DOHH2 (cell line): ENCODE measurements around the gene SHB.
"Not testable (repeated sequence)": the region's sequence is repeated elsewhere in the genome, so short reads cannot be mapped to it uniquely, and the experiment has no call there.

Experiments used
- H3F3A ChIP-seq: fragments of 200-600 bp; sonication (generic), shearing (Covaris generic); 2 replicates; pipeline ENCODE4 v1.6.0; 2016; ENCODE audit warnings: antibody characterized with exemption, mild to moderate bottlenecking; ENCODE audit not compliant: control insufficient read depth, insufficient read depth
- H3K27ac ChIP-seq: fragments of 200-600 bp; sonication (generic); 2 replicates; pipeline ENCODE4 v1.5.1; 2014; ENCODE audit warnings: low read depth, mild to moderate bottlenecking, low read length, moderate library complexity
- H3K27me3 ChIP-seq: fragments of 200-600 bp; sonication (generic); 2 replicates; pipeline ENCODE4 v1.6.1; 2014; ENCODE audit warnings: mild to moderate bottlenecking, low read length, mixed read lengths; ENCODE audit not compliant: control insufficient read depth
- H3K36me3 ChIP-seq: fragments of 200-600 bp; sonication (generic); 2 replicates; pipeline ENCODE4 v1.6.1; 2014; ENCODE audit warnings: mild to moderate bottlenecking, low read length, moderate library complexity, mixed read lengths; ENCODE audit not compliant: control insufficient read depth
- H3K4me1 ChIP-seq: fragments of 200-600 bp; sonication (generic); 2 replicates; pipeline ENCODE4 v1.6.1; 2014; ENCODE audit warnings: mild to moderate bottlenecking, low read length, mixed read lengths; ENCODE audit not compliant: control insufficient read depth
- H3K4me2 ChIP-seq: fragments of 200-600 bp; sonication (generic); 2 replicates; pipeline ENCODE4 v1.6.0; 2014; ENCODE audit warnings: mild to moderate bottlenecking, low read length, moderate library complexity
- H3K4me3 ChIP-seq: fragments of 200-600 bp; sonication (generic); 2 replicates; pipeline ENCODE4 v1.5.1; 2014; ENCODE audit warnings: mild to moderate bottlenecking, low read length, mixed read lengths
- H3K79me2 ChIP-seq: fragments of 200-600 bp; sonication (generic); 2 replicates; pipeline ENCODE4 v1.6.1; 2014; ENCODE audit warnings: mild to moderate bottlenecking, low read length, mixed read lengths; ENCODE audit not compliant: control insufficient read depth
- H3K9me2 ChIP-seq: fragments of 200-600 bp; sonication (generic); replicated peaks from 2 replicates; pipeline ENCODE4 v1.6.1; 2014; ENCODE audit warnings: mild to moderate bottlenecking, low read length, mixed read lengths; ENCODE audit not compliant: control insufficient read depth
- H3K9me3 ChIP-seq: fragments of 200-600 bp; sonication (generic); 2 replicates; pipeline ENCODE4 v1.6.1; 2014; ENCODE audit warnings: antibody characterized with exemption, low read length, mixed read lengths; ENCODE audit not compliant: control insufficient read depth, insufficient read depth
- H4K20me1 ChIP-seq: fragments of 200-600 bp; sonication (generic); 2 replicates; pipeline ENCODE4 v1.6.0; 2014; ENCODE audit warnings: low read depth, mild to moderate bottlenecking, antibody characterized with exemption, low read length, moderate library complexity; ENCODE audit not compliant: control insufficient read depth, insufficient read depth
- EZH2phosphoT487 ChIP-seq: fragments of 200-600 bp; sonication (generic); IDR thresholded peaks from 2 replicates; pipeline ENCODE4 v1.6.1; 2017; ENCODE audit warnings: borderline replicate concordance, mild to moderate bottlenecking, antibody characterized with exemption, low read length, moderate library complexity, mixed read lengths
- TF ChIP-seq, protein P1 (sequence below): fragments of 200-600 bp; sonication (generic); IDR thresholded peaks from one replicate; pipeline ENCODE4 v1.5.1; 2014; ENCODE audit warnings: antibody characterized with exemption, mild to moderate bottlenecking, low read depth, low read length; ENCODE audit not compliant: poor library complexity, severe bottlenecking

SHB gene

DNA sequence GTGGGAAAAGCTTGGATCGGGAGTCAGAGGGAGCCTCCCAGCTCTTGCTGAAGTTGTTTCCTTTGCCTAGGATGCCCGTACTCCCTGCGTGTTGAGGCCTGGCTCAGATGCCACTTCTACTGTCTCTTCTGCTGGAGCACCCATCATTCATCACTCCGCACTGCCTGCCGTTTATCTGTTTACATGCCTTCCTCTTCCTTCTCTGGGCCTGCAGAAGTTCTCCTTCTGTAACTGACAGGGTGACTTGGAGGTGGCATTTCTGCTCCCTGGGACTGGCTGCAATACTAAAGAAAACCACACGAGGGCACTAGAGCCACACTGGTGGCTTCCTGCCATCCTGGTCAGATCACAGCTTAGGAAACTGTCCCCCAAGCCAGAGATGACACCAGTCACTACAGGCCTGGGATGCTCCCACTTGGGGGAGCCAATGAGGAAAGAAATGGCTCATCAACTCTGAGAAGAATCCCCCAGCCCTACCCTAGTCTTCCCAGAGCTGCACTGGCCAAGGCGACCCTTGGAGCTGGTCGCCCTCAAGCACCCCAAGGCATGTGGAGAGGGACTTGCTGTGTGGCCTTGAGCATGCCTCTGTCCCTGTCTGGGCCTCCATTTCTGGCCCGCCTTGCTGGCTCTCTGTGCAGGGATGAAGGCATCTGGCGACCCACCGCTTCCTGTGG, 155.4 kb downstream of the SHB start:
- no peak overlapping the region for H3K4me2 ChIP-seq
- no peak for TF ChIP-seq EZH2phosphoT487
- TF ChIP-seq, protein P1, sequence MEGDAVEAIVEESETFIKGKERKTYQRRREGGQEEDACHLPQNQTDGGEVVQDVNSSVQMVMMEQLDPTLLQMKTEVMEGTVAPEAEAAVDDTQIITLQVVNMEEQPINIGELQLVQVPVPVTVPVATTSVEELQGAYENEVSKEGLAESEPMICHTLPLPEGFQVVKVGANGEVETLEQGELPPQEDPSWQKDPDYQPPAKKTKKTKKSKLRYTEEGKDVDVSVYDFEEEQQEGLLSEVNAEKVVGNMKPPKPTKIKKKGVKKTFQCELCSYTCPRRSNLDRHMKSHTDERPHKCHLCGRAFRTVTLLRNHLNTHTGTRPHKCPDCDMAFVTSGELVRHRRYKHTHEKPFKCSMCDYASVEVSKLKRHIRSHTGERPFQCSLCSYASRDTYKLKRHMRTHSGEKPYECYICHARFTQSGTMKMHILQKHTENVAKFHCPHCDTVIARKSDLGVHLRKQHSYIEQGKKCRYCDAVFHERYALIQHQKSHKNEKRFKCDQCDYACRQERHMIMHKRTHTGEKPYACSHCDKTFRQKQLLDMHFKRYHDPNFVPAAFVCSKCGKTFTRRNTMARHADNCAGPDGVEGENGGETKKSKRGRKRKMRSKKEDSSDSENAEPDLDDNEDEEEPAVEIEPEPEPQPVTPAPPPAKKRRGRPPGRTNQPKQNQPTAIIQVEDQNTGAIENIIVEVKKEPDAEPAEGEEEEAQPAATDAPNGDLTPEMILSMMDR, result peak; percentile 98
- H4K20me1 ChIP-seq, result no peaks in the 10 kb centered on the region
- no peaks in the 10 kb centered on the region for H3K9me3 ChIP-seq
- H3K4me3 ChIP-seq, result no peak overlapping the region
- H3K9me2 ChIP-seq, result no peaks in the 10 kb centered on the region
- H3K27me3 ChIP-seq, result no peaks in the 10 kb centered on the region
- no peaks in the 10 kb centered on the region for H3K79me2 ChIP-seq
- no peaks in the 10 kb centered on the region for H3F3A ChIP-seq
- no peaks in the 10 kb centered on the region for H3K4me1 ChIP-seq
- no peaks in the 10 kb centered on the region for H3K36me3 ChIP-seq
- no peak overlapping the region for H3K27ac ChIP-seq

DNA sequence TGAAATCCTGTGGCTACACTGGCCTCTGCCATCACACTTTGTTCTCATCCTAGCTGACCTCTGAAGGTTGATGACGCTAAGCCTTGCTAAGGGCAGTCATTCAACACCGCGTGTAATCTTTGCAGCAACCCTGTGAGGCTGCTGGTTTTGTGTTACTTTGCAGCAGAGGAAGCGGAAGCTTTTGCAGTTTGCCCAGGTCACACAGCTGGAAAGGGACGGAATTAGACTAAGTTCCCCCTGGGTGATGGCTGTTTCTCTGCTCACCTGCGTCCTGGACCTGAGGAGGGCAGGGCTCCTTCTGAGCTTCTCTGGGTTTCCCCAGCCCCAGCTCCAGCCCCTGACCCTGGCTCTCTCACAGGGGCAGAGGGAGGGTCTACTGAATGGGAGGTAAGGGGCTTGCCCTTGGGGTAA, 157.8 kb downstream of the SHB start:
- Histone ChIP-seq H3K4me3 (no peak overlapping the region; the same call in 1 of the 2 replicates), H3K9me3 (no peaks in the 10 kb centered on the region), H4K20me1 (no peaks in the 10 kb centered on the region), H3K36me3 (no peaks in the 10 kb centered on the region), H3K9me2 (no peaks in the 10 kb centered on the region), H3K27ac (no peak overlapping the region), H3K4me2 (peak overlapping the region; percentile 14; the same call in 1 of the 2 replicates), H3F3A (no peaks in the 10 kb centered on the region), H3K4me1 (no peaks in the 10 kb centered on the region), H3K27me3 (no peaks in the 10 kb centered on the region), H3K79me2 (no peaks in the 10 kb centered on the region)
- no peak for TF ChIP-seq EZH2phosphoT487
- TF ChIP-seq, protein P1, result no peak

DNA sequence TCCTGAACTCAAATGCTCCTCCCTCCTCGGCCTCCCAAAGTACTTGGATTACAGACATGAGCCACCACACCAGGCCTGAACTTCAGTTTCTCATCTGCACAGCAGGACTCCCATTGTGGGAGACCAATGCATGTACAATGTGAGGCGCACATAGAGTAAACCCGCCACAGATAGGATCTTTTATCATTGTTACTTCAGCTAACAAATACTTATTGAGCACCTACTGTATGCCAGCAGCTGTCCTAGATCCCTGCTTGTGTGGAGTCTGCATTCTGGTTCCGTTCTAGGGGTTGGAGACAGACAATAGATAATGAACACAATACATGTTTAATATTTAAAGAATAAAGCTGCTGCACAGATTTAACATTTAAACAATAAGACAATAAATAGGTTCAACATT, 158.8 kb downstream of the SHB start:
- no peaks in the 10 kb centered on the region for H4K20me1 ChIP-seq
- H3K9me2 ChIP-seq, result no peaks in the 10 kb centered on the region
- no peaks in the 10 kb centered on the region for H3K36me3 ChIP-seq
- no peaks in the 10 kb centered on the region for H3K79me2 ChIP-seq
- no peak overlapping the region for H3K4me3 ChIP-seq
- no peaks in the 10 kb centered on the region for H3F3A ChIP-seq
- no peak for TF ChIP-seq EZH2phosphoT487
- H3K27me3 ChIP-seq, result no peaks in the 10 kb centered on the region
- no peak overlapping the region for H3K27ac ChIP-seq
- H3K4me1 ChIP-seq, result no peaks in the 10 kb centered on the region
- H3K9me3 ChIP-seq, result no peaks in the 10 kb centered on the region
- H3K4me2 ChIP-seq, result no peak overlapping the region

DNA sequence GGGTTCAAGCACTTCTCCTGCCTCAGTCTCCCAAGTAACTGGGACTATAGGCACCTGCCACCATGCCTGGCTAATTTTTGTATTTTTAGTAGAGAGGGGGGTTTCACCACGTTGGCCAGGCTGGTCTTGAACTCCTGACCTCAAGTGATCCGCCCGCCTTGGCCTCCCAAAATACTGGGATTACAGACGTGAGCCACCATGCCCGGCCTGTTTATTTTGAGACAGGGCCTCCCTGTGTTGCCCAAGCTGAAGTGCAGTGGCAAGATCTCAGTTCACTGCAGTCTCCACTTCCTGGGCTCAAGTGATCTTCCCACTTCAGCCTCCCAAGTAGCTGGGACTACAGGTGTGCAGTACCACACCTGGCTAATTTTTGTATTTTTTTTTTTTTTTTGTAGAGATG, 159.2 kb downstream of the SHB start:
- not testable (repeated sequence) for H3K27me3 ChIP-seq, H3K4me3 ChIP-seq, H3K79me2 ChIP-seq, H3K36me3 ChIP-seq, H3K27ac ChIP-seq, H3K9me2 ChIP-seq, H4K20me1 ChIP-seq, H3F3A ChIP-seq, H3K9me3 ChIP-seq, H3K4me2 ChIP-seq, H3K4me1 ChIP-seq
